ENCODE data around the gene NSF.

DNA sequence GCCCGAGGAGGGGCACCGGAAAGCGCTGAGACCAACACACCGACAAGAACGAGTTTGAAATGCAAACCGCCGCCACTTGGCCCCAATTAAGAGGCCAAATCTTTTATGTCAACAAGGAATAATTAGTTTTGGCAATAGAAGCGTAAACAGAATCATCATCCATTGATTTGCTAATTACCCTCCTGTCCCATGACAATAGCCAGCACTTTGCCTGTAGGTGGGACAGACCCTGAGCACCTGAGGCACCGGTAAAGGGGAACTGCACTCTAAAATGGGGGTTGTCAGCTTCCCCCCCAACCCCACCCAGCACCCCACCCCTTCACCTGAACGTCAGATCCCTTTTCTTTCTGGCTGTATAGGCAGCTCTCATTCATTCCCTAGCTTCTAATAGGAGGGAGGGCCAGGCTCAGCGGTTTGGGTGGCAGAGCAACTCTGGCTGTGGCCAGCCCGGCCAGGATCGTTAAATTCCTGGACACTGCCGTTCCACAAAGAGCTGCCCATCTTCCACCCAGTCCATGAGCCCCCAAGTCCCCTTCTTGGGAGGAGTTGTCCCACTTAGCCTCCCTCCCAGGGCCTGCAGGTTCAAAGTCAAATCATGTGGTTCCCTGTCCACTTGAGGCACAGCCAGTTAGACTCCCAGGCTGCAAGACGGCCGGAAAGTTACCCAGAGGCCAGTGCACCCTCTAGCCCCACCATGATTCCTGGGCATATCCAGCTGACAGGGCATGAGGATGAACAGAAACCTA, 182.2 kb downstream of the NSF start:
- TF ChIP-seq, protein P1, sequence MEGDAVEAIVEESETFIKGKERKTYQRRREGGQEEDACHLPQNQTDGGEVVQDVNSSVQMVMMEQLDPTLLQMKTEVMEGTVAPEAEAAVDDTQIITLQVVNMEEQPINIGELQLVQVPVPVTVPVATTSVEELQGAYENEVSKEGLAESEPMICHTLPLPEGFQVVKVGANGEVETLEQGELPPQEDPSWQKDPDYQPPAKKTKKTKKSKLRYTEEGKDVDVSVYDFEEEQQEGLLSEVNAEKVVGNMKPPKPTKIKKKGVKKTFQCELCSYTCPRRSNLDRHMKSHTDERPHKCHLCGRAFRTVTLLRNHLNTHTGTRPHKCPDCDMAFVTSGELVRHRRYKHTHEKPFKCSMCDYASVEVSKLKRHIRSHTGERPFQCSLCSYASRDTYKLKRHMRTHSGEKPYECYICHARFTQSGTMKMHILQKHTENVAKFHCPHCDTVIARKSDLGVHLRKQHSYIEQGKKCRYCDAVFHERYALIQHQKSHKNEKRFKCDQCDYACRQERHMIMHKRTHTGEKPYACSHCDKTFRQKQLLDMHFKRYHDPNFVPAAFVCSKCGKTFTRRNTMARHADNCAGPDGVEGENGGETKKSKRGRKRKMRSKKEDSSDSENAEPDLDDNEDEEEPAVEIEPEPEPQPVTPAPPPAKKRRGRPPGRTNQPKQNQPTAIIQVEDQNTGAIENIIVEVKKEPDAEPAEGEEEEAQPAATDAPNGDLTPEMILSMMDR (IDR thresholded peaks at IDR 0.05; ENCODE audit: low read depth, low read length, poor library complexity, severe bottlenecking) = no peak
- TF ChIP-seq EZH2phosphoT487 (IDR thresholded peaks at IDR 0.05; ENCODE audit: borderline replicate concordance, low read length) = 0 out of 2 replicates have a peak, but pooled peaks have one; percentile 12
